GM10266 (cell line): ENCODE measurements around the gene SLC4A1.

Source experiments
- DNase-seq: peaks from one replicate; pipeline ENCODE4 v3.0.0; 2012; ENCODE audit errors: extremely low spot score
- TF ChIP-seq, protein P1 (sequence below): IDR thresholded peaks from 2 replicates; pipeline ENCODE4 v1.5.1; 2012; ENCODE audit warnings: mild to moderate bottlenecking, low read depth; ENCODE audit not compliant: control insufficient read depth, insufficient read depth; ENCODE audit errors: missing control alignments

SLC4A1 gene

DNA sequence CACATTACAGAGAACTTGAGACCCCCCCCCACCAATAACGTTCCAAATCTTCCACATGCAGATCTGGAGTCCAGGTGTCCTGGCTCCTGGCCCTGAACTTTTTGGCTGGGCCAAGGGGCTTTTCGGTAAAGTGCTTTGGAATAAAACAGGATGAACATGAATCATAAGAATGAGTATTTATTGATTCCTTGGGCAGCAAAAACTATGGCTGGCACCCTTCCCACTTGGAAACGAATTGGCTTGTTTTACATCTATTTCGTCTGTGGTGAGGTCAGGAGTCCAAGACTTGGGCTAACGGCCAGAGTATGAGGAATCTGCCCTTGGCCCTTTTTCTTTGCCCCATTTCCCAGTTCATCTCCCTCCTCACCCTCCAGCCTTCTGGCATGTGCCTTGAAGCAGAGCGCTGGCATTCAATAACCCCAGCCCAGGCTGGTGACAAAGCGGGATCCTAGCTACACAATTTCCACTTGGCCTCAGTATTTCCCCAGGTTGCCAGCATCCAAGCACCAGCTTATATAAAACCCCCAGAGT, 44.3 kb downstream of the SLC4A1 start:
- no peak for DNase-seq
- TF ChIP-seq, protein P1, sequence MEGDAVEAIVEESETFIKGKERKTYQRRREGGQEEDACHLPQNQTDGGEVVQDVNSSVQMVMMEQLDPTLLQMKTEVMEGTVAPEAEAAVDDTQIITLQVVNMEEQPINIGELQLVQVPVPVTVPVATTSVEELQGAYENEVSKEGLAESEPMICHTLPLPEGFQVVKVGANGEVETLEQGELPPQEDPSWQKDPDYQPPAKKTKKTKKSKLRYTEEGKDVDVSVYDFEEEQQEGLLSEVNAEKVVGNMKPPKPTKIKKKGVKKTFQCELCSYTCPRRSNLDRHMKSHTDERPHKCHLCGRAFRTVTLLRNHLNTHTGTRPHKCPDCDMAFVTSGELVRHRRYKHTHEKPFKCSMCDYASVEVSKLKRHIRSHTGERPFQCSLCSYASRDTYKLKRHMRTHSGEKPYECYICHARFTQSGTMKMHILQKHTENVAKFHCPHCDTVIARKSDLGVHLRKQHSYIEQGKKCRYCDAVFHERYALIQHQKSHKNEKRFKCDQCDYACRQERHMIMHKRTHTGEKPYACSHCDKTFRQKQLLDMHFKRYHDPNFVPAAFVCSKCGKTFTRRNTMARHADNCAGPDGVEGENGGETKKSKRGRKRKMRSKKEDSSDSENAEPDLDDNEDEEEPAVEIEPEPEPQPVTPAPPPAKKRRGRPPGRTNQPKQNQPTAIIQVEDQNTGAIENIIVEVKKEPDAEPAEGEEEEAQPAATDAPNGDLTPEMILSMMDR: no peak

GRCh38 chr17:44222112-44222869, 45.6 kb downstream of the SLC4A1 start:
- peak; percentile 82 for DNase-seq

GRCh38 chr17:44221862-44222111, 46.1 kb downstream of the SLC4A1 start:
- TF ChIP-seq, protein P1: no peak

More at GRCh38 chr17:44222112-44222869, 45.6 kb downstream of the SLC4A1 start:
- TF ChIP-seq, protein P1: peak; percentile 45

DNA sequence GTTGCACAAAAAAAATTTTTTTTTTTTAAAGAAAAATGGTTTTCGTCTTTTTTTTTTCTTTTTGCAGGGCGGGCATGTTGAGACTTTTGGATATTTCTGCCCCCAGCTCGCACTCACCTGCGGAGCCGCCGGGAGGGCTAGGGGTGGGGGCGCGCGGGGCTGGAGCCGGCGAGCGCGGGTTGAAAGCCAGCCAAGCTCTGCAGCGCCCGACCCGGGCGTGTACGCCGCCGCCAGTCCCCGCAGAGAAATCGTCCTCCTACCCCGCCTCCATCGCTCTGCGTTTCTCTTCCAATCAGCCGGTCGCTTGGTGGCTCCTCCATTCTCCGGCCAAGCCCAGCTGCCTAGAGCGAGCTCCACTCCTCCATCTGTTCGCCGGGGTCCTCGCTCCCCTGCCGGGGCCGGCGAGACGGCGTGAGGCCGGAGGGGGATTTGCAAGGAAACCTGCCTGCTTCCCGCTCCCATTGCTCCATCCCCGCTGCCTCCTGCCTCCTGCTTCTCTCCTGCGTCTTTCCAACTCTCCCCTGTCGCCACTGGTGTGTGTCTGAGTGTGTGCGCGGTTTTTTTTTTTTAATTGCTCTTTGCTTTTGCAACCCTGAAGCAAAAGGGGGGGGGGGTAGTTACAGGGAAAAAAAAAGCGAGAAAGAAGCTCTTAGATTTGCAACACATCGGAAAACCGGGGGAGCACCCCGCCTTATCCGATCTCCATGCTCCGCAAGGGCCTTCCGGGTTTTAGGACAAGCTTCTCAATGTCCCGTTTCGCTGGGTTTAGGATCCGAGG, 46.7 kb downstream of the SLC4A1 start:
- TF ChIP-seq, protein P1: no peak
- DNase-seq: peak; percentile 83

More at GRCh38 chr17:44221862-44222111, 46.1 kb downstream of the SLC4A1 start:
- DNase-seq: no peak

GRCh38 chr17:44220213-44221083, 47.5 kb downstream of the SLC4A1 start:
- TF ChIP-seq, protein P1: peak; percentile 17

GRCh38 chr17:44219616-44220212, 48.2 kb downstream of the SLC4A1 start, which contains the start of gene UBTF:
TSS of gene UBTF (minus strand) at chr17:44219675. CDS start at chr17:44218229, 1,446 bp downstream.
- TF ChIP-seq, protein P1: peak; percentile 33
- DNase-seq: peak; percentile 78

More at GRCh38 chr17:44220213-44221083, 47.5 kb downstream of the SLC4A1 start:
- peak; percentile 78 for DNase-seq
